Right cardiac atrium (tissue), 5 donors: ENCODE data around the gene PID1. TPM values are rescaled to one million over a fixed set of nuclear protein-coding genes. Genes with fewer than 3 reads are reported as not detected.
A peak's percentile ranks its signal among the peaks of the same experiment; 100 is the strongest.

Source experiments
- ATAC-seq, 2 donors: fragments of 200-7000 bp; cut with Tn5 transposase; one replicate each; pipeline versions ENCODE4 v1.8.0 to v1.9.1; 2020; ENCODE audit warnings: moderate library complexity in 2 of 2, mild to moderate bottlenecking in 1 of 2
- DNase-seq, 3 donors: peaks; one replicate each; pipeline ENCODE4 v3.0.0-alpha.2; 2020
- H3K27ac ChIP-seq: one replicate; pipeline ENCODE4 v1.5.1; 2013; ENCODE audit warnings: mild to moderate bottlenecking, low read length, control low read depth, moderate library complexity
- H3K27me3 ChIP-seq: one replicate; pipeline ENCODE4 v1.6.1; 2013; ENCODE audit not compliant: control insufficient read depth, insufficient read depth
- H3K4me1 ChIP-seq: one replicate; pipeline ENCODE4 v1.6.1; 2013; ENCODE audit warnings: low read length; ENCODE audit not compliant: control insufficient read depth, insufficient read depth
- H3K4me3 ChIP-seq: one replicate; pipeline ENCODE4 v1.5.1; 2013; ENCODE audit warnings: low read length, control low read depth
- H3K9me3 ChIP-seq: one replicate; pipeline ENCODE4 v1.6.1; 2013; ENCODE audit warnings: low read length; ENCODE audit not compliant: control insufficient read depth
- WGBS: extraction: QIAGEN DNeasy Blood & Tissue Kit; methylation state at CpG from one replicate; pipeline ENCODE4 v1.1.7; 2013; 5-methylcytosine and 5-hydroxymethylcytosine counted together
- intact Hi-C, 4 donors: fragments of 100-400 bp; cut with DNase I; formaldehyde crosslinking; loops; one replicate each; pipeline versions ENCODE4 v1.11.0 to v1.14.0; 2022 to 2023
- polyA plus RNA-seq: library from polyadenylated mRNA; stranded (reverse); fragments of 200-250 nt; gene quantifications from one replicate; pipeline ENCODE4 v1.2.3, GENCODE V29; 2013
- total RNA-seq, 4 donors: library from RNA; stranded (reverse); fragmentation: NEBNext Ultra II Directional; extraction: Animal tissue kit (Norgen Biotek cat#: 25700); gene quantifications; one replicate each; pipeline ENCODE4 v1.2.1, GENCODE V29; 2021
- donor health status: healthy with polysubstance abuse.
- donor health status: DM: no; HTN: yes; CAD: no.
- donor health status: DM: no; HTN: no; CAD: no.
- donor health status: DM: no; HTN: yes; CAD: no; lungs with severe emphysema.
- donor health status: DM: yes; HTN: yes; CAD: no.

Gene PID1
- total and polyA plus RNA-seq, 5 donors = 9.1 to 17.2 (median 11.0) TPM

- no peaks in the 10 kb centered on the region for H3K9me3 ChIP-seq
- H3K4me1 ChIP-seq = no peaks in the 10 kb centered on the region
- intact Hi-C loops = no loop called here
- H3K4me3 ChIP-seq = no peak overlapping the region
- ATAC-seq = no peak
- 67% methylated on average over 4 of the region's 4 CpGs for WGBS
- H3K27me3 ChIP-seq = no peaks in the 10 kb centered on the region
- DNase-seq = no peak
- no peak overlapping the region for H3K27ac ChIP-seq
Measured at GRCh38 chr2:229150317-229150716, 120.8 kb downstream of the PID1 start.

GRCh38 chr2:229141424-229142025 lies 129.6 kb downstream of the PID1 start:
- ATAC-seq (no peak), DNase-seq (no peak)
- H3K9me3 ChIP-seq = no peaks in the 10 kb centered on the region
- 58% methylated on average over 3 of the region's 3 CpGs for WGBS
- no peak overlapping the region for H3K4me3 ChIP-seq
- H3K27me3 ChIP-seq = no peaks in the 10 kb centered on the region
- no peak overlapping the region for H3K27ac ChIP-seq
- H3K4me1 ChIP-seq = no peaks in the 10 kb centered on the region
- intact Hi-C loops = no loop called here

- H3K4me3 ChIP-seq = no peak overlapping the region
- no peak for DNase-seq
- ATAC-seq = no peak
- H3K4me1 ChIP-seq = no peaks in the 10 kb centered on the region
- intact Hi-C loops = loop anchor here in 3 of 4 donors (10.0 kb wide), 2 partner anchors 127 to 137 kb away; partner anchors contain the start of gene PID1 (in 1 of the 3)
- no peak overlapping the region for H3K27ac ChIP-seq
- 80% methylated on average over 3 of the region's 3 CpGs for WGBS
- H3K27me3 ChIP-seq = no peaks in the 10 kb centered on the region
- H3K9me3 ChIP-seq = no peaks in the 10 kb centered on the region
Measured at GRCh38 chr2:229137639-229138038, 133.4 kb downstream of the PID1 start.

- intact Hi-C loops = loop anchor here in 3 of 4 donors (10.0 kb wide), 2 partner anchors 128 to 138 kb away; partner anchors contain the start of gene PID1 (in 1 of the 3)
- Histone ChIP-seq H3K27ac (no peak overlapping the region), H3K4me1 (no peaks in the 10 kb centered on the region), H3K27me3 (no peaks in the 10 kb centered on the region), H3K4me3 (no peak overlapping the region), H3K9me3 (no peaks in the 10 kb centered on the region)
- WGBS = 90% methylated on average over 2 of the region's 2 CpGs
- ATAC-seq (no peak), DNase-seq (no peak)
Measured at GRCh38 chr2:229137066-229137465, 134.0 kb downstream of the PID1 start.

- DNase-seq (no peak), ATAC-seq (peak; percentile 42 to 75)
- H3K4me1 ChIP-seq = no peaks in the 10 kb centered on the region
- no peak overlapping the region for H3K27ac ChIP-seq
- WGBS = 56% methylated on average over 5 of the region's 5 CpGs
- H3K27me3 ChIP-seq = no peaks in the 10 kb centered on the region
- H3K4me3 ChIP-seq = no peak overlapping the region
- intact Hi-C loops = loop anchor here (5.0 to 10.0 kb wide), 3 partner anchors 132 to 142 kb away; partner anchors contain the start of gene PID1 (in 2 of the 4)
- no peaks in the 10 kb centered on the region for H3K9me3 ChIP-seq
Measured at GRCh38 chr2:229133155-229133772, 137.8 kb downstream of the PID1 start.

GRCh38 chr2:229132236-229132635 lies 138.9 kb downstream of the PID1 start:
- no peak for ATAC-seq
- Histone ChIP-seq H3K9me3 (no peaks in the 10 kb centered on the region), H3K27ac (no peak overlapping the region), H3K4me1 (no peaks in the 10 kb centered on the region), H3K27me3 (no peaks in the 10 kb centered on the region), H3K4me3 (no peak overlapping the region)
- 59% methylated on average over 6 of the region's 6 CpGs for WGBS
- intact Hi-C loops = loop anchor here (5.0 to 10.0 kb wide), 3 partner anchors 133 to 143 kb away; partner anchors contain the start of gene PID1 (in 2 of the 4)
- no peak for DNase-seq

GRCh38 chr2:229130522-229130921 lies 140.6 kb downstream of the PID1 start:
- no peaks in the 10 kb centered on the region for H3K9me3 ChIP-seq
- ATAC-seq (no peak), DNase-seq (no peak)
- H3K27me3 ChIP-seq = no peaks in the 10 kb centered on the region
- WGBS = 42% methylated on average over 6 of the region's 6 CpGs
- no peak overlapping the region for H3K4me3 ChIP-seq
- no peak overlapping the region for H3K27ac ChIP-seq
- intact Hi-C loops = loop anchor here (5.0 to 10.0 kb wide), 3 partner anchors 134 to 144 kb away; partner anchors contain the start of gene PID1 (in 2 of the 4)
- H3K4me1 ChIP-seq = no peaks in the 10 kb centered on the region

- H3K9me3 ChIP-seq = no peaks in the 10 kb centered on the region
- H3K4me1 ChIP-seq = no peaks in the 10 kb centered on the region
- peak overlapping the region; percentile 26 for H3K27ac ChIP-seq
- no peak overlapping the region for H3K4me3 ChIP-seq
- intact Hi-C loops = loop anchor here (5.0 to 10.0 kb wide), 3 partner anchors 135 to 145 kb away; partner anchors contain the start of gene PID1 (in 2 of the 4)
- DNase-seq (peak; percentile 18 to 59 (median 38)), ATAC-seq (peak; percentile 34 to 69)
- H3K27me3 ChIP-seq = no peaks in the 10 kb centered on the region
- WGBS = 42% methylated on average over 12 of the region's 12 CpGs
Measured at GRCh38 chr2:229129738-229130371, 141.2 kb downstream of the PID1 start.

GRCh38 chr2:229127471-229127870 lies 143.6 kb downstream of the PID1 start:
- H3K27ac ChIP-seq = no peak overlapping the region
- intact Hi-C loops = no loop called here
- no peaks in the 10 kb centered on the region for H3K4me1 ChIP-seq
- no peak for DNase-seq
- no peaks in the 10 kb centered on the region for H3K9me3 ChIP-seq
- H3K27me3 ChIP-seq = no peaks in the 10 kb centered on the region
- H3K4me3 ChIP-seq = no peak overlapping the region
- no peak for ATAC-seq
- WGBS = 73% methylated on average over 4 of the region's 4 CpGs

GRCh38 chr2:229126066-229126465 lies 145.0 kb downstream of the PID1 start:
- Histone ChIP-seq H3K4me3 (no peak overlapping the region), H3K27me3 (no peaks in the 10 kb centered on the region), H3K27ac (no peak overlapping the region), H3K9me3 (no peaks in the 10 kb centered on the region), H3K4me1 (no peaks in the 10 kb centered on the region)
- ATAC-seq (no peak), DNase-seq (no peak)
- intact Hi-C loops = no loop called here
- 78% methylated on average over 2 of the region's 2 CpGs for WGBS

GRCh38 chr2:229124136-229124535 lies 147.0 kb downstream of the PID1 start:
- ATAC-seq (no peak), DNase-seq (no peak)
- H3K4me3 ChIP-seq = no peak overlapping the region
- no peak overlapping the region for H3K27ac ChIP-seq
- H3K4me1 ChIP-seq = no peaks in the 10 kb centered on the region
- no peaks in the 10 kb centered on the region for H3K27me3 ChIP-seq
- intact Hi-C loops = no loop called here
- no peaks in the 10 kb centered on the region for H3K9me3 ChIP-seq
